ENCODE results near the gene MORN5.

The MORN5 gene

DNA sequence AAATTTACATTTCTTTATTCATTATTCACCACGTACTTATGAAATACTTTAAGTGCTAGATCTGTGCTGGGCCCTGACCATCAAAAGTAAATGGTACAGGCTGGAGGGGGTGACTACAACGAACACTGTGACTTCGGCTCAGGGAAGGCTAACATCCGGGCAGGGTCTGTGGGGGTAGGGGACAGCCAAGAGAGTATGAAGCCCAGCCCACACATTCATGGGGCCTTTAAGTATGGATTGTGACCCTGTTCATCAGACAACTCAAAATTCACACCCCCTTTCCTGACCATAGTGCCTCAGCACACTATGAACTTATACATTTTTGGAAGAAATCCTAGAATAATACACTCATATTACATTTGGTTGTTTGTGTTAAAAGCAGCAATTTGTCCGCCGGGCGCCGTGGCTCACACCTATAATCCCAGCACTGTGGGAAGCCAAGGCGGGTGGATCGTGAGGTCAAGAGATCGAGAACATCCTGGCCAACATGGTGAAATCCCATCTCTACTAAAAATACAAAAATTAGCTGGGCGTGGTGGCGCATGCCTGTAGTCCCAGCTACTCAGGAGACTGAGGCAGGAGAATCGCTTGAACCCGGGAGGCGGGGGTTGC is 33.3 kb downstream of the MORN5 start:
- no peak for DNase-seq

DNA sequence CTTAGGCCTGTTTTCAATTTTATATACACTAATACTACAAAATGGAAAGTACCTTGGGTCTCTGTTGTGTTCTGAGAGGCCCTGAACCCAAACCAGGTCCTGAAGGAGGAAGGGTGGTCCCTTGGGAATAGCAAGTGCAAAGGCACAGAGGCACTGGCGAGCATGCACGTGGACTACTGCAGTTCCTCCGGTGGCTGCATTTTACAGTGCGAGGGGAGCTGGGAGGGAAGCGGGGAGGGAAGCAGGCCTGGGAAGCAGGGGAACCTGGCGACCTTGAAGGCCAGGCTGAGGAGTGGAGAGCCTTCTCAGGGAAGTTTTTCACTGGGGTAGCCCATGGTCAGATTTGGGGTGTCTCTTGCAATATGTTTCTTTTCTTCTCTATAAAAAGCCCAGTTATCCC is 33.9 kb downstream of the MORN5 start:
- DNase-seq: no peak

DNA sequence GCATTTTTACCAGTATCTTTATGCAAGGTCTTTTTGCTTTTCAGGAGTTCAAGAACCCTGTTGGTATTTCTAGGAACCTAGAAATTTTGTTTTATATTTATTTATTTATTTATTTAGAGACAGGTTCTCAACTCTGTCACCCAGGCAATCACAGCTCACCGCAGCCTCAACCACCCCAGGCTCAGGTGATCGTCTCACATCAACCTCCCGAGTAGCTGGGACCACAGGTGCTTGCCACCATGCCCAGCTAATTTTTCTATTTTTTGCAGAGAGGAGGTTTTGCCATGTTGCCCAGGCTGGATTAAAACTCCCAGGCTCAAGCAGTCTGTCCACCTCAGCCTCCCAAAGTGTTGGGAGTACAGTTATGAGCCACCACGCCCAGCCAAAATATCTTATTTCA is 36.2 kb downstream of the MORN5 start:
- no peak for DNase-seq

DNA sequence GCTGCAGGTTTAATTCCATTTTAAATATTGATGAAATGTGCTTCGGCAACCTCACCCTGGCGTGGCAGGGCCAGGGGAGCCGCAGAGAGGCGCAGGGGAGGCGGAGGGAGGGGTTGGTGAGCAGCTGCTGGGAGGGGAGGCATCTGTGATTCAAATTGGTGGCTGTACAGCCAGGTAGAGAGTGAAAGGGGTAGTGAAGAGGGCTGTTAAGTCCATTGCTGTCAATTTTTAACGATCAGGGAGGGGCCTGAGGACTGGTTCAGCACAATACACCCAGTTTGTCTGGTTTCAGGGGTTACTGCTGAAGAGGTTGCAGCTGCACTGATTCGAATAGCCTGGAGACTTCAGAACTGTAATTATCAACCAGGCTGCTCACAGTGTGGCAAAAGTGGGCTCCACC is 37.7 kb downstream of the MORN5 start:
- no peak for DNase-seq

DNA sequence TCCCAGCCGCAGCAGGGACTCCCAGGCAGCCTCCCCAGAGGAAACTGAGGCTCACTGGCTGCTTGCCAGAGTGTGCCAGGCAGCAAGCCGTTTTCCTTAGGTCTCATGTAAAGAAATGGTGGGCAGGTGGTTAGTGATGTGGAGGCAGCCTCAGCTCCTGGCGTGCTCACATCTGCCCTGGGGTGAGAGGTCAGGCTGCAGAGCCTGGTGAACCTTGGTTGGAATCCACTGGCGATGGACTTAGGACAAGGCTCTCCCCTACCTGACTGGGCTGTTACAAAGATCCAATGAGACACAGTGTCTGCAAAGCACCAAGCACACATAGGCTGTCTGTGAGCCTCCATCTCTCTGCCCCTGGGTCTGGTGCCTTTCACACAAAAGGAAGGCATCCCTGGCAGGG is 38.2 kb downstream of the MORN5 start:
- no peak for DNase-seq

DNA sequence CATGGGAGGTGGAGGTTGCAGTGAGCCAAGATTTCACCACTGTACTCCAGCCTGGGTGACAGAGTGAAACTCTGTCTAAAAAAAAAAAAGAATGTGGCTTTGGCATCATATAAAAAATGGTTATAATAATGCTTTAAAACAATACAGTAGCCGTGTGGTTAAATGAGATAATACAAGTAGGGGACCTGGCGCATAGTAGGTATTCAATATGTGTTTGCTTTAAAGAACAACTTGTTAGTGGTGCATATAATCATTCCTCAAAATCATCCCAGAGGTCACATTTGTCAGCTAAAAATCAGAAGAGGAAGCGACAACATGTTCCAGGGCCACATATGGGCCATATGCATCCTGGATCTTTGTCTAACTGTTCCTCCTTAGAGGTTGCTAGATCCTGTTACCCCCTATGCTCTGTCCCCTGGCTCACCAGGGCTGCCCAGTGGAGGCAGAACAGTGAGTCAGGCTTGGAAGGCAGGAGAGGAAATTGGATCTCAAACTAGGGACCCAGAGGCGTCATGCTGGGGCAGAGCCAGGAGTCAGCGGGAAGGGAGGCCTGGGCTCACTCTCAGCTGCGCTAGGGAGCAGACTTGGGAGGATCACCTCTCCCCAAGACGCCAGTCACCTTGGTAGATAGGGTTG is 41.4 kb downstream of the MORN5 start:
- no peak for DNase-seq

DNA sequence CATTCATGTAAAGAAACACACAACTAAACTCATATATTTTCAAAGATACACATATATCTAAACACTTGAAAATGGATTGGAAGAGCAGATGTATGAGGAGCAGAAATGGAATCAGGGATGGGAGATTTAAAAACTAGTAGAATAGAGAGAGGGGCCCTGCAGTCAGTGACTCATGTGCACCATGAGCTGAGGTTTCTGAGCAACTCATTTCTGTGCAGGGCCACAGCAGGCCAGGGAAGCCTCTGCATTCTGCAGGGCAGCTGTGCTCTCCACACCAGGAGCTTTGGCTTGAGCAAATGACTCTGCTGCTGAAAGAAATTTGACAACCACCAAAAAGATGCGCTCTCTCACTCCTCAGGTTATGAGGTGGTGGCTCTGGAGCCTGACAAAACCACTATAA is 41.9 kb downstream of the MORN5 start:
- no peak for DNase-seq

DNA sequence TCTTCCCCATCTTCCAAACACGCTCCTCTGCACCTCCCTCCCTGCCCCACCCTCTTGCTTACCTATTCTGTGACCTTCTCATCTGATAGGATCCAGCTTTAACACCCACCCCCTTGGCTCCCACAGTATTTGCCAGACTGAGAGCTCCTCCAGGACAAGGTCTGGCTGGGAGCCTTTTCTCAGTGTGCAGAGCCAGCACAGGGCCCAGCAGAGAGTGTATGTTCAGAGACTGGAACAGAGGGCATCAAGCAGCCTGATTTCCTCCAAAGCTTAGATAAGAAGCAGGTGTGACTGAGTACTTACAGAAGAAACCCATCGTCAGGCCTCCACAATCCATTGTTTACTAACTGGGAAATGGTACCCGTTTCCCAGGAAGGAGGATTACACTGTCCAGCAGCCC is 42.4 kb downstream of the MORN5 start:
- DNase-seq: no peak

DNA sequence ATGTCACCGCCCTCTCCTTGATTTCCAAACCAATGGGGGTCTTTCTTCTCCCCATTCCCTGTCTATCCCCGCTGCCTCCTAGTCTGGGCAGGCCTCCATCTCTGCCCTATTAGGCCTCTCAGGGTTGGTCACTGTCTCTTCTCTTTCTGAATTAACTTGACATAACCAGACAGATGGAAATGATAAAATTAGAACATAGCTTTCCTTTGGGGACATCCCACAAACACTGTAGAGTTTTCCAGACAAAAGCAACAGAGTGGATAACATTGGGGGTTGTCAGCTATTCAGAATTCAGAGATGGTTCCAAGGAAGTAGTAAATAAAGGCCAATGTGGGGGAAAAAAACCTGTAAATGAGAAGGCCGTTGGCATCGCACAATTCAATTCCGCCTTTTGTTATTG is 44.3 kb downstream of the MORN5 start:
- DNase-seq: no peak

DNA sequence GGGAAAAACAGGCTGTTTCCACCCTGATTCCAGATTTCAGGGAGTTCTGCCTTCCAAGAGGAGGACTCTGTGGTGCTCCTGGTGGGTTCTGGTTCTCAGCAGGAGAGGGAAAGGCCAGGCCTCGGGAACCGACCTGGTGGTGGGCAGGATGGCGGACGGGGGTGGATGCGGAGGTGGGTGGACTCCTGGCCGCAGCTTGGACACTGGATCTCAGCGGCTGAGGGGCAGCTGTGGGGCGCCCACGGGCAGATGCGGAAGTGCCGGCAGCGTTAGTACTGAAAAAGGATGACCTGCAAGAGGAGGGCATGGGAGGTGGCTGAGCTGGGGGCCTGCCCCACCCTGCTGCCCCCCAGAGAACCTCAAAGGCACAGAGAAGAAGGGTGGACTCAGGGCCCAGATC is 44.8 kb downstream of the MORN5 start:
- DNase-seq: no peak

DNA sequence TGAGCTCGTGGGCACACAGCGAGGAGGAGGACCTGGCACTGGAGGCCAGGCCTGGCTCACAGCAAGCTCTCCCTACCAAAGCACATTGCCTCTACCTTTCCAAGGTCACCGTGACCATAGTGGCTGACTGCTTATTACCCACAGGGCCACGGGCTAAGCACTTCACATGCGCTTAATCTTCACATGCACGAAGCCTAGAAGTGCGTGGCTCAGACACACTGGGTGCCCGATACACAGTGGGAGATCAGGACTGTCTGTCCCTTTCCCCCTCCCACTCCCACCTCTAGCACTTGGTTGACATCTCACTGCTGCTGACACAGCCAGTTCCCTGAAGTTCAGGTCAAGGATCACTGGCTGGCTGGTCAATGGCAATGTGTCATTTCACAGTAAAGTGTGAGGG is 45.5 kb downstream of the MORN5 start:
- no peak for DNase-seq

DNA sequence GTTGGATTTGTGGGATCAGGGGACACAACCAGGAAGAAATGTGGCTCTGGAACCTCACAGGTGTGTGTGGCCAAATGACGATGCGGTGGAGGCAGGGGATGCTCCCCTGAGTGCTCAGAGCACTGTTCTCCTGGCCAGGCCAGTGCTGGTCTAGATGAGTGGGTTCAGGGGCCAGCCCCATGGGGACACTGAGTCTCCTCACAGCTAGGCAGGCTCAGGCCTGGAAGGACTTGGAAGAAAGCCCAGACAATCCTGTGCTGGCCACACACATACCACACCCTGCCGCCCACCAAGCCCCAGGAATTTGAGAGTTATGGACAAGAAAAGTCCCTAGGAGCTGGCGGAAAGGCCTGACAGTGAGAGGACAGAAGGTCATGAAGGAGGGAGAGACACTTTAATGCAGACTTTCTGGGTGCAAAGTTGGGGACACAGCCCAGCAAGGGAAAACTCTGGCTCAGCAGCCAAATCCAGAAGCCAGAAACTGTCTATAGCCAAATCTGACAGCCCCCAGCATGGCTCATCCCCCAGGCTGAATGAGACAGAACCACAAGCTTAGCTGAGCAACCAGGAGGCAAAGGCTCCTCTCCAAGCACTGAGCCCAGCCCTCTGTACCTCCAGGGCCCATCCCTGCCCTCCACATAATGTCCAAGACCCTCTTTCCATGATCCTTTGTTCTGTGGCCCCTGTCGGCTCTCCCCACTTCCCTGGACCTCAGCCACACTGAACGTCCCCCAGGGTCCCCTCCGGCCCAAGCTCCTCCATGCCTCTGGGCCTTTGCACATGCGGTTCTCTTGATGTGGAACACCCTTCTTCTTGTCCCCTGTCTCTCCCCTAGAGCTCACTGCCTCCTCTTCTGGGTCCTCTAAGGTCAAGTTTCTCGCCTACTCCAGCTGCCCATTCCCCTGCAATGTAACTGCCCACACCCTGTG is 46.7 kb downstream of the MORN5 start:
- DNase-seq: no peak

DNA sequence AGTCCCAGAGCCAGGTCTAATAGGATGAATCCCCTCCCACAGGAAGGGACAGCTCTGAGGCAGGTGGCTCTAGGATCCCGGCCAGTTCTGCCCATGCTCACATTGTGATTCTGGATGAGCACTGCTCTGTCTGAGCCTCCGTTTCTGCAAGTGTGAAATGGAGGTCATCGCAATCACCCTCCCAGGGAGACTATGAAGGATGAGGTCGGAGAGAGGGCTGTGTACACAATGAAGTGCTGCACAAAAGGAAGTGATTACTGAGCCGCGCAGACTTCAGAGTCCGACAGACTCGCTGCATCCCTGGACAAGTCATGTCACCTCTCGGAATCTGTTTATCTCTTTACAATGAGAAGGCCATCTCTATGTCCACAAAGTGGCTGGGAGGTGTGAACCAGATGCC is 47.4 kb downstream of the MORN5 start:
- DNase-seq: peak; percentile 50

DNA sequence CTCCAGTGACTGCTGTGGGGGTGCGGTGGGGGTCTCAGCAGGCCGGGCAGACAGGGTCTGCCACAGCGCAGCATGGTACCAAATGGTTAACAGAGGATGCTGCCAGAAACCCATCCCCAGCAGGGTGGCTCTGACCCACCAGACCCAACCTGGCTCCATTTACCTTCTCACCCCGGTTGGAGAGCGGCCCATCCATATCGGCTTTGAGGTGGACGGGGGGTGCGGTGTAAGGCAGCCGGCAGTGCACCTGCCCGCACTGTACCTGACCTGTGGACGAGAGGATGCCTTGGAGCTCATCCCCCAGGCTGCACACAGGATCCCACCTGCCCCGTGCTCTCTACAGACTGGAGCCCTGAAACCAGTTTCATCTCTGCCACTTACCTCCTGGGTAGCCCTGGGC is 49.7 kb downstream of the MORN5 start:
- no peak for DNase-seq

DNA sequence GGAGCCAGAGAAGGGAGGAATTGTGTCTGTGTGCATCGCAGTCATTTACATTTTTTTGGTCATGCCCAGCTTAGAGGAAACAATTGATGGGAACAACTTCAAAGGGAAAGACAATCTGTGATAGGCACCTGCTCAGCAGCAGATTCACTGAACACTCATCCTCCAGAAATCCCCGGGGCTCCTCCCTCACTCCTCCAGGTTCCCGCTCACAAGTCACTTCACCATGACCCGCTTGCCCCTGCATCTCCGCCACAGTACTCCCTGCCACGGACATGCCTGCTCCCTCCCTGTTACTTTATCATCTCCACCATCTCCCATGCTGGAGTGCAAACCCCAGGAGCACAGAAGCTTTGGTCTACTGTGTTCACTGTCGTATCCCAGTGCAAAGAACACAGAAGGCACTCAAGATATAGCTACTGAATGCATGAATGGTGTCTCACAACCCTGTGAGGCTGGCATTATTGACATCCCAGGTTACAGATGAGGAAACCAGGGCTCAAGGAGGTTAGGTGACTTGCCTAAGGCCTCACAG is 52.8 kb downstream of the MORN5 start:
- DNase-seq: no peak

DNA sequence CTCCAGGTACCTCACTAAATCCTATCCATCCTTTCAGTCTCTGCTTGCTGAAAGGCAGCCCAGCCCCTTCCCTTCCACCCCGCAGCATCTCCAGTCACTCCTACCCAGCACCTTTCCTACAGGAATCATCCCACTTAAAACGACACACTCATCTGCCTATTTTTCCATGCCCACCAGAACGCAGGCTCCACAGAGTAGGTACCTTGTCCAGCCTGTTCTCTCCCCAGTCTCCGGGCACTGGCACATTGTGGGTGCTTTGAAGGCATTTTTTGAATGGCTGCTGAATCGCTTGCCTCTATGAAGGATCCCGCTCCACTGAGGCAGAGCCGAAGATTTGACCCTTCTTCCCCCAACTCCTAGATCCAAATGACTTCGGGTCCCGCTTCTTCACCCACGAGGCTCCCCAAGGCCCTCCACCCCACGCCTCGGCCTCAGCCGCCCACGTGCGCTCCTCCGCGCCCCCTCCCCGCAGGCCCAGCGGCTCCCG is 53.4 kb downstream of the MORN5 start:
- no peak for DNase-seq

DNA sequence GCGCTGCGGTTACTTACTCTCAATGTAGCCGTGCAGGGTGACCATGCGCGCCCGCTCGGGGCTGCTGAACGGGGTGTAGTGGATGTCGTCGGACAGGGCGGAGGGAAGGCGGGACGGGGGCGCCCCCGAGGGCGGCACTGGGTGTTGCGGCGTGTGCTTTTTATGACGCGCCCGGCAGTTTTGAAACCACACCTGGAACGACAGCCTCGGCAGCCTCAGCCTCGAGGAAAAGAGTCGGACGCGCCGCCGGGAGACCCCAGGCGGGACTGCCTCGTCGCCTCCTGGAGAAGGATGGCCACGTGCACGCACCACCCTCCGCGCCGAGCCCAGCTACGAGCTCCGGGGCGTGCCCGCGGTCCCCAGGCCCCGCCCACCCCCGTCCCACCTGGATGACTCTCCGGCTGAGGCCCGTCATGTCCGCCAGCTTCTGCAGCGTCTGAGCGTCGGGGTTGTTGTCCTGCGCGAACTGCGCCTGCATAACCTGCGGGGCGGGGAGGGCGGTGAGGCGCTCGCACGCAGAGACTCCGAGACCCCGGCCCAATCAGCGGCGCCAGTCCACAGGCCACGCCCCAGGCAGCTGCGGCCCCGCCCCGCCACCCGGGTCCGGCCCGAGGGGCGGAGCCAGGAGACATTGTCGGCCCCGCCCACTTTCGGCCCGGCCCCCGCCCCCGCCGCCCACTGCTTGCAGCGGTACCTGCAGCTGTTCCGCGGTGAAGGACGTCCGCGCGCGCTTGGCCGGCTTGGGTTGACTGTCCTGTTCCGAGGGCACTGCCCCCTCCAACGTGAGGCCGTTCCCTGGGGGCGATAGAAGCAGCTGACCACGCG is 54.1 kb downstream of the MORN5 start:
- DNase-seq: peak; percentile 90

DNA sequence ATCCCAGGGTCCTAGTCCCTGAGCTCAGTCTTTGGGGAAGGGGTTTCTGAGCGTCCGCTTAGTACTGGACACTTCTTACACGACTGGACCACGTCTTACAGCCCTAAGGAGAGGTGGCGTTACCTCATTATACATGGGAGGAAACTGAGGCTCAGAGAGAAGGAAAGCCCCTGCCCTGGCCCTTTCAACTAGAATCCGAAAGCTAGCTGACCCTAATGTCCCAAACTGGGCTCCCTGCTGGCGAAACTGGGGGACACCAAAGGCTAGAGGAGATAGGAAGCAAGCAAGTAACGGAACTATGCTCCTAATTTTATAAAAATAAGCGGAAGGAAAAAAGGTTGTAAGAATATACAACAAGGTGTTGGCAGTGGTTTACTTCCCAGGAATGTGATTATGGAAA is 54.8 kb downstream of the MORN5 start:
- DNase-seq: no peak

DNA sequence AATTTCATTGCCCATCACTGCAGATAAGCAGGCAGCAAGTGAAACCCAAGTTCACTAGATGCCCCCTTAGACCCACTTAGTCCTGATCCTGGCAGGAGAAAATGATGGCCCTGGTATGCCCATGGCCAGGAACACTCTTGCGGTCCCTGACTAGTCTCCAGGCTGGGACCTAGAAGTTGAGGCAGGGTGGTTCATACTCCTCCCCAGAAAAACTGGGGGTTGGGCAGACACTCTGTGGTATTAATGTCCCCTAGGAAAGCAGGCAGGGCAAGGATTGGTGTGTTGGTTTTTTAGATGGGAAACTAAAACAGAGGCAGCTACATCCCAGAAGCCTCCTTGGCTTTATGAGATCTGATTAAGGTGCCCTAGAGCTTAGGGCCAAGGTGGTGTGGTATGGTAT is 56.0 kb downstream of the MORN5 start:
- DNase-seq: no peak

DNA sequence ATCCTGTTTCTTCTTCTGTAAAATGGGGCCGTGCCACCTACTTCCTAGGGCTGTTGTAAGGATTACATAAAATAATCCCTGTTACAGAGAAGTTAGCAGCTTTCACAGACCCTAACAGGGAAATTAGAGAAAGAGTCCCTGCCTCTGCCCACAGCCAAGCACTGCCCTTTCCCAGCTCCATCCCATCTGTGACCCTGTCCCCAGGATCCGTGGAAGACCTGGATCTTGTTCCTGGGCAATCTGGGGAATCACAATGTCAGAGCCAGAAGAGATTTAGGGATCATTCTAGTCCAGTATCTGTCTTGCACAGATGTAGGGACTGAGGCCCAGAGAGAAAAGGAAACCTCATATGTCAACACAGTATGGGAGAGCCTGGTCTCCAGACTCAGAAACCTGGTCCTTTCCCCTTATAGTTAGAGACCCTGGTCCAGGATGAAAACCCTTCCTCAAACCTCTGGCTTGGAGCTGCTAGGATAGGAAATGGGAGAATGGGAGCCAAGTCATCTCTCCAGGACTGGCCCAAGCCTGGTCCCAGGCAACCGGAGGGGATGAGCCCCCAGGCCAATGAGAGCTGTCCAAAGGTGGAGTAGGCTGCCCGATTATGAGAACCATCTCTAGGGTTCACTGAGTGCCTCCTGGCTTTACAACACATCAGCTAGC is 56.6 kb downstream of the MORN5 start:
- no peak for DNase-seq

DNA sequence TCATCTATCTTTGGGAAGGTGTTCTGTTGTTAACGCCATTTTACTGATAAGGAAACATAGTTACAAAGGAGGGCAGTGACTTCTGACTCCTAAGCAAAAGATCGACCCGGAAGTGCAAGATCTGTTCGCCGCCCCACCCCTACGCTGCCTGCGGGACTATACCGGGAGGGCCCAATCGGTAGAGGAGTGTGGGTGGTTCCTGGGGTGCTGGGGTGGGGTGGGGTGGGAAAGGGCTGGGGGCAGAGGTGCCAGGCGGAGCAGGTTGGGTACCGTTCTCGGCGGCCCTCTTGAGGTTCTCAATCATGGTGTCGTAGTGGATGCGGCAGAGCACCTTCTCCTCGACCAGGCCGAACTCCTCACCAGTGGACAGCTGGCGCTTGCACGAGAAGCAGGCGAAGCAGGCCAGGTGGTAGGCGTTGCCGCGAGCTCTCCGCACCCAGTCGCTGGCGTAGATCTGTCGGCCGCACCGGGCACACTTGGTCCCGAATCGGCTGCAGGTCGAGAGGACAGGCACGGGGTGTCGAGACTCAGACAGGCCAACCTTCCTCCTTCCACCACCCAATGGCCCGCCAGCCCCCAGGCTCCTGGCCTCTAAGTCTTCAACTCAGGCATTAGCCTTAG is 57.2 kb downstream of the MORN5 start:
- DNase-seq: no peak

DNA sequence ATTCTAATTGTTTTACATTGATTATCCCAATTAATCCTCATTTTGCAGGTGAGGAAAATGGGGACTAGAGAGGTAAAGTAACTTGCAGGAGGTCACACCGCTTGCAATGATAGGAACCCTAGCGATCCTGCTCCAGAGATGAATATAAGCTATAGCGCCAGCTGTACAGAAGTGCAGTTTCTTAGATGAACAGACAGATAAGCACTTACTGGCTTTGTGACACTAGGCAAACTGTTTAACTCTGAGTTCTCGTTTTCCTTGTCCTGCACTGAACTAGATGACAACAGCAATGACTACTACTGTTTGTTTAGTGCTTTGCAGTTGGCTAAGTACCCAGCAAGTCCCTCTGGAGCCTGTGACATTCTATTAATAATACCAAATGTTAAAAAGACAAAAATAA is 57.9 kb downstream of the MORN5 start:
- no peak for DNase-seq

Data from NCI-H146 (cell line).